NB4 (cell line): ENCODE results near the gene SGMS1.
"Not testable (repeated sequence)": the region's sequence is repeated elsewhere in the genome, so short reads cannot be mapped to it uniquely, and the experiment has no call there.

ENCODE experiments used
- DNase-seq: peaks from one replicate; pipeline ENCODE4 v3.0.0; 2010; ENCODE audit warnings: low read depth
- H3K4me3 ChIP-seq: one replicate; pipeline ENCODE4 v1.5.1; 2011; ENCODE audit warnings: mild to moderate bottlenecking, low read depth, low read length, moderate library complexity
- MYC ChIP-seq: IDR thresholded peaks from 2 replicates; pipeline ENCODE4 v1.6.1; 2011; ENCODE audit warnings: low read depth, low read length
- POLR2A ChIP-seq: IDR thresholded peaks from 2 replicates; pipeline ENCODE4 v1.6.1; 2011; ENCODE audit warnings: mild to moderate bottlenecking; ENCODE audit not compliant: insufficient read length; ENCODE audit errors: extremely low read depth
- TF ChIP-seq, protein P1 (sequence below): IDR thresholded peaks from 2 replicates; pipeline ENCODE4 v1.6.1; 2011; ENCODE audit warnings: low read depth, low read length
- TF ChIP-seq, protein P2 (sequence below): IDR thresholded peaks from one replicate; pipeline ENCODE4 v1.5.1; 2012; ENCODE audit warnings: low read depth, low read length

SGMS1 gene

DNA sequence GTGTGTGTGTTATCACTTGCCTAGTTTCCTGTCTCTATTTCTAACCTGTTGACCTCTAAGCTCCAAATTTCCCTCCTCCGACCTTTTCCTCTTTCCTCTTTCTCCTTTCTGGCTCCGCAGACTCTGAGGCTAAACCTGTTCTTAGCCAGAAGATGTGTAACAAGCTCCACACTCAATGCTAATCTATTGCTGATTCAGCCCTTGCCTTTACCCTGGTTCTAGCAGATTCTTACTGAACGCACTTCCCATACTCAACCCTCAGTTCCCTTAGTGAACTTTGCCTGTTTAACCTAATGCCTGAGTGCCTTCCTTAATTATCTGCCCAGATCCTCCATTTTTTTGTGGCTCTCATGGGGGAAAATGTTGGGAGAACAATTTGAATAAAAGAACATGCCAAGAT lies 30.0 kb upstream of the SGMS1 start:
- H3K4me3 ChIP-seq: no peak overlapping the region
- TF ChIP-seq POLR2A (no peak), MYC (no peak)
- TF ChIP-seq, protein P1, sequence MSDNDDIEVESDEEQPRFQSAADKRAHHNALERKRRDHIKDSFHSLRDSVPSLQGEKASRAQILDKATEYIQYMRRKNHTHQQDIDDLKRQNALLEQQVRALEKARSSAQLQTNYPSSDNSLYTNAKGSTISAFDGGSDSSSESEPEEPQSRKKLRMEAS: no peak
- TF ChIP-seq, protein P2, sequence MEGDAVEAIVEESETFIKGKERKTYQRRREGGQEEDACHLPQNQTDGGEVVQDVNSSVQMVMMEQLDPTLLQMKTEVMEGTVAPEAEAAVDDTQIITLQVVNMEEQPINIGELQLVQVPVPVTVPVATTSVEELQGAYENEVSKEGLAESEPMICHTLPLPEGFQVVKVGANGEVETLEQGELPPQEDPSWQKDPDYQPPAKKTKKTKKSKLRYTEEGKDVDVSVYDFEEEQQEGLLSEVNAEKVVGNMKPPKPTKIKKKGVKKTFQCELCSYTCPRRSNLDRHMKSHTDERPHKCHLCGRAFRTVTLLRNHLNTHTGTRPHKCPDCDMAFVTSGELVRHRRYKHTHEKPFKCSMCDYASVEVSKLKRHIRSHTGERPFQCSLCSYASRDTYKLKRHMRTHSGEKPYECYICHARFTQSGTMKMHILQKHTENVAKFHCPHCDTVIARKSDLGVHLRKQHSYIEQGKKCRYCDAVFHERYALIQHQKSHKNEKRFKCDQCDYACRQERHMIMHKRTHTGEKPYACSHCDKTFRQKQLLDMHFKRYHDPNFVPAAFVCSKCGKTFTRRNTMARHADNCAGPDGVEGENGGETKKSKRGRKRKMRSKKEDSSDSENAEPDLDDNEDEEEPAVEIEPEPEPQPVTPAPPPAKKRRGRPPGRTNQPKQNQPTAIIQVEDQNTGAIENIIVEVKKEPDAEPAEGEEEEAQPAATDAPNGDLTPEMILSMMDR: no peak
- no peak for DNase-seq

DNA sequence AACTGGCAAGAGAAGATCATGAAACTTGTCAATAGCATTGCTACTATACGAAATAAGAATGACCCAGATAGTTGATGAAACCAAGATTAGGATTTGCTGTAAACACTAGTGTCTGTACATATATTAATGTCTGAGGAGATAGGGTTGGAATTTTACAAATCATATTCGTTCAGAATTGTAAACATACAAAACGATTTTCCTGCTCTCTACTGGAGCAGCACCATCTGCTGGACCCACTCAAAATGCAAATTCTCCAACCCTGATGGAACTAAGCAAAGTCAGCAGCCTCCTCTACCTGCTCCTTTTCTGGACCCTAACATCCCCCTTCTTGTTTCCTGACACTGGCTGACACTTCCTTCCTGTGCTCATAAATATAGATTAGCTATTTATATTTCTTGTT lies 29.4 kb upstream of the SGMS1 start:
- TF ChIP-seq POLR2A (no peak), MYC (no peak)
- TF ChIP-seq, protein P1: no peak
- TF ChIP-seq, protein P2: peak; percentile 26
- no peak overlapping the region for H3K4me3 ChIP-seq
- DNase-seq: peak; percentile 18

DNA sequence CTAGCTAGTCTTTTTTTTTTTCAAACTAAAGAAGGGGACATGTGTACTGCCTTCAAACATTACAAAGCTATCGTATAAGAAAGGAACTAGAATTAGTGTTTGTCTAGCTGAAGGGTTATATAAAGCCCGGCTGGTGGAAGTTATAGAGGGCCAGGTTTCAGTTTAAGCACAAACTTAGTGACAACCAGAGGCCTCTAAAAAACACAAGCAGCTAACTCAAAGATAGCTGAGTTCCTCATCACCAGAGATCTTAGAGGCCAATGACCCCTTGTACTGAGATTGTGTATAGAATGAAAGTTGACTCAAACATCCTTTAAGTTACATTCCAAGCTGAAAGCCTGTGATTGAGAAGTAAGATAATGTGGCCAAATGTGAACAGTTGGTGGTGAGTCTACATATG lies 28.1 kb upstream of the SGMS1 start:
- H3K4me3 ChIP-seq: no peak overlapping the region
- TF ChIP-seq POLR2A (no peak), MYC (no peak)
- TF ChIP-seq, protein P2: no peak
- TF ChIP-seq, protein P1: no peak
- no peak for DNase-seq

DNA sequence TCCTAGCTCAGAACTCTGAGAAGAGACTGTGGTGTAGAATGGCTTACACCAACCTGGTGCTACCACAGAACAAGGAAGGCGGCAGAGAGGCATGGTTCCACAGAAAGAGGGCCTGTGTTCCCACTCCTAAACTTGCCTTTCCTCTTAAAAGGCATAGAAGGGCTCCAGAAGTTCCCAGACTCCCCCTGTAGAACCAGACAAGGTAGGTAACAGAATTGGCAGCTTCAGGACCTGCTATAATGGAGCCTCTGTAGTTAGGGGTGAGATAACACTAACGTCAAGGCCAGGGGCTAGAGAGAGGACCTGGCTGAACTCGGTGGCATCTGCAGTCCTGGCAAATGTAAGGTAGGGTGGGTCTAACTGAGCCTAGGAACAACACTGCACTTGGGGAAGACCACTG lies 26.7 kb upstream of the SGMS1 start:
- H3K4me3 ChIP-seq: no peak overlapping the region
- DNase-seq: no peak
- TF ChIP-seq, protein P2: no peak
- TF ChIP-seq POLR2A (no peak), MYC (no peak)
- TF ChIP-seq, protein P1: no peak

DNA sequence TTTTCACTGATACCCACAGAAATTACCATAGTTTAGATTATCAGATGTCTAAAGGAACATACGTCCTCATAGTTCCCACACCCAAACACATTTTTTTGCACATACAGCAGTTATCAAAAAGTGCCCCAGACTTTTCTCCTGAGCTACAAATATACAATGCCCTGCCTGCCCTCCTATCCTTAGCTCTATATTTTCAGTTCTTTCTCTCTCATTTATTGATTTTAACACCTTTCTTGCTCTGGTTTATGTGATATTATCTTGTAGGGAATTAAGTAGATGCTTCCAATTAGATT lies 25.1 kb upstream of the SGMS1 start:
- TF ChIP-seq, protein P1: no peak
- TF ChIP-seq MYC: no peak
- no peak overlapping the region for H3K4me3 ChIP-seq
- DNase-seq: no peak

DNA sequence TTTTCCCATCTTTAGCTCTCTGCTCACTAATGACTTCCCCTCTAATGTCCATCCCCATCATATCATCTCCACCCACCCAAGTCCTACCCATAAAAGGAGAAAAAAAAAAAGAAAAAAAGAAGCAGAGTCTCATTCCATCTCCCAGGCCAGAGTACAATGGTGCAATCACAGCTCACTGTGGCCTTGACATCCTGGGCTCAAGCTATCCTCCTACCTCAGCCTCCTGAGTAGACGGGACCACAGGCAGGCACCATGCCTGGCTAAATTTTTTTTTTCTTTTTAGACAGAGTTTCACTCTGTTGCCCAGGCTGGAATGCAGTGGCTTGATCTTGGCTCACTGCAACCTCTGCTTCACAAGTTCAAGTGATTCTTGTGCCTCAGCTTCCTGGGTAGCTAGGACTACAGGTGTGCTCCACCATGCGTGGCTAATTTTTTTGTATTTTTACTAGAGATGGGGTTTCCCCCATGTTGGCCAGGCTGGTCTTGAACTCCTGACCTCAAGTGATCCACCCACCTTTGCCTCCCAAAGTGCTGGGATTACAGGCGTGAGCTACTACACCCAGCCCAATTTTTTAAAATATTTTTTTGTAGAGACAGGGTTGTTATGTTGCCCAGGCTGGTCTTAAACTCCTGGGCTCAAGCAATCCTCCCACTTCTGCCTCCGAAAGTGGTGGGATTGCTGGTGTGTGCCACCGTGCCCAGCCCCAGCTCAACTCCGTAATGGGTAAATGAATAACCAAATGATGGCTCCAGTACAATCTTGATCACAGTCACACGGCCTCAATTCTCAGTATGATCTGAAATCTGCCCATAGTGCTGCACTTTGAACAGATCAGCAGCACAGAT lies 24.6 kb upstream of the SGMS1 start:
- H3K4me3 ChIP-seq: no peak overlapping the region
- TF ChIP-seq, protein P2: no peak
- TF ChIP-seq MYC: no peak
- no peak for TF ChIP-seq POLR2A
- TF ChIP-seq, protein P1: no peak
- no peak for DNase-seq

DNA sequence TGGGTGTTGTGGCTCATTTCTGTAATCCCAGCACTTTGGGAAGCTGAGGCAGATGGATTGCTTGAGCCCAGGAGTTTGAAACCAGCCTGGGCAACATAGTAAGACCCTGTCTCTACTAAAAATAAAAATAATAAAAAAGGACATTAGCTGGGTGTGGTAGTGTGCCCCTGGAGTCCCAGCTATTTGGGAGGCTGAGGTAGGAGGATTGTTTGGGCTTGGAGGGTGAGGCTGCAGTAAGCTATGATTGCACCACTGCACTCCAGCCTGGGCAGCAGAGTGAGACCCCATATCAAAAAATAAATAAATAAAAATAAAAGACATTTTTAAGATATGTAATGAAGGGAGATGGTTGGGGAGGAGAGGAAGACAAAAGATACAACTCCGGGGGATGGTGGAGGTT lies 23.6 kb upstream of the SGMS1 start:
- DNase-seq, H3K4me3 ChIP-seq: not testable (repeated sequence)
